Measurements from ENCODE around the gene PIBF1. TPM values are rescaled to one million over a fixed set of nuclear protein-coding genes. Genes with fewer than 3 reads are reported as not detected.
"Not testable (repeated sequence)": the region's sequence is repeated elsewhere in the genome, so short reads cannot be mapped to it uniquely, and the experiment has no call there.

The PIBF1 gene
- total RNA-seq, 4 donors from 2014 or later = 19.4 to 63.8 (median 40.2) TPM

- no peaks in the 10 kb centered on the region for H3K27me3 ChIP-seq
- WGBS, 2 donors = 71 to 78% methylated on average over 2 of the region's 2 CpGs
- no peaks in the 10 kb centered on the region for H3K9me3 ChIP-seq
- H3K27ac ChIP-seq = no peak overlapping the region
- no peak for TF ChIP-seq POLR2A (IDR thresholded peaks at IDR 0.05)
- TF ChIP-seq CTCF (IDR thresholded peaks at IDR 0.05) = no peak
- TF ChIP-seq EP300 (IDR thresholded peaks at IDR 0.05) = no peak
- peaks cover 0 to 15% (median 1%) of the 10 kb centered on the region in 4 donors for H3K4me1 ChIP-seq
- no peak overlapping the region for H3K4me3 ChIP-seq
- peaks cover 0 to 89% (median 10%) of the 10 kb centered on the region in 3 donors for H3K36me3 ChIP-seq
- no peak for DNase-seq (ENCODE audit: low spot score in 2 of 2)
Measured at GRCh38 chr13:72774019-72774418, 7.9 kb upstream of the PIBF1 start.

GRCh38 chr13:72782717-72783116 lies 784 bp downstream of the PIBF1 start:
- peak overlapping the region in 3 of 4 donors; percentile 87 to 90 (median 89) for H3K27ac ChIP-seq
- H3K27me3 ChIP-seq = no peaks in the 10 kb centered on the region
- no peak for DNase-seq (ENCODE audit: low spot score in 2 of 2)
- TF ChIP-seq EP300 (IDR thresholded peaks at IDR 0.05) (no peak), POLR2A (IDR thresholded peaks at IDR 0.05) (no peak), CTCF (IDR thresholded peaks at IDR 0.05) (no peak)
- peaks cover 0 to 69% (median 10%) of the 10 kb centered on the region in 4 donors for H3K4me1 ChIP-seq
- H3K4me3 ChIP-seq = peak overlapping the region; percentile 88 to 99 (median 97)
- H3K36me3 ChIP-seq = peaks cover 0 to 32% (median 0%) of the 10 kb centered on the region in 3 donors
- 1 to 5% methylated on average over 7 of the region's 7 CpGs for WGBS, 2 donors
- H3K9me3 ChIP-seq = no peaks in the 10 kb centered on the region

- H3K27ac ChIP-seq; H3K27me3 ChIP-seq; DNase-seq (ENCODE audit: low spot score in 2 of 2); H3K9me3 ChIP-seq; H3K4me3 ChIP-seq: not testable (repeated sequence)
- Histone ChIP-seq H3K4me1 (peaks cover 0 to 56% (median 2%) of the 10 kb centered on the region in 4 donors), H3K36me3 (peaks cover 0 to 30% (median 0%) of the 10 kb centered on the region in 3 donors)
- 93 to 94% methylated on average over 4 of the region's 4 CpGs for WGBS, 2 donors
Measured at GRCh38 chr13:72784679-72785078, 2.7 kb downstream of the PIBF1 start.

GRCh38 chr13:72788831-72789230 lies 6.9 kb downstream of the PIBF1 start:
- H3K36me3 ChIP-seq = peaks cover 0 to 63% (median 0%) of the 10 kb centered on the region in 3 donors
- peaks cover 0 to 29% (median 0%) of the 10 kb centered on the region in 4 donors for H3K4me1 ChIP-seq
- no peaks in the 10 kb centered on the region for H3K27me3 ChIP-seq
- no peak overlapping the region for H3K4me3 ChIP-seq
- no peak overlapping the region for H3K27ac ChIP-seq
- no peaks in the 10 kb centered on the region for H3K9me3 ChIP-seq
- no peak for DNase-seq (ENCODE audit: low spot score in 2 of 2)
- TF ChIP-seq EP300 (IDR thresholded peaks at IDR 0.05) (no peak), POLR2A (IDR thresholded peaks at IDR 0.05) (no peak), CTCF (IDR thresholded peaks at IDR 0.05) (no peak)
- 55 to 57% methylated on average over 1 of the region's 1 CpG for WGBS, 2 donors

- Histone ChIP-seq H3K9me3 (no peaks in the 10 kb centered on the region), H3K4me1 (peaks cover 0 to 5% (median 0%) of the 10 kb centered on the region in 4 donors), H3K27ac (no peak overlapping the region), H3K4me3 (no peak overlapping the region), H3K36me3 (peaks cover 0 to 65% (median 0%) of the 10 kb centered on the region in 3 donors), H3K27me3 (no peaks in the 10 kb centered on the region)
- no peak for DNase-seq (ENCODE audit: low spot score in 2 of 2)
- TF ChIP-seq CTCF (IDR thresholded peaks at IDR 0.05) (no peak), POLR2A (IDR thresholded peaks at IDR 0.05) (no peak), EP300 (IDR thresholded peaks at IDR 0.05) (no peak)
- 92 to 97% methylated on average over 2 of the region's 2 CpGs for WGBS, 2 donors
Measured at GRCh38 chr13:72792640-72793039, 10.7 kb downstream of the PIBF1 start.

GRCh38 chr13:72798817-72799216 lies 16.9 kb downstream of the PIBF1 start:
- DNase-seq (ENCODE audit: low spot score in 2 of 2) = no peak
- no peaks in the 10 kb centered on the region for H3K4me1 ChIP-seq
- TF ChIP-seq EP300 (IDR thresholded peaks at IDR 0.05) (no peak), CTCF (IDR thresholded peaks at IDR 0.05) (no peak), POLR2A (IDR thresholded peaks at IDR 0.05) (no peak)
- H3K27me3 ChIP-seq = no peaks in the 10 kb centered on the region
- peaks cover 0 to 54% (median 0%) of the 10 kb centered on the region in 3 donors for H3K36me3 ChIP-seq
- no peak overlapping the region for H3K27ac ChIP-seq
- H3K9me3 ChIP-seq = no peaks in the 10 kb centered on the region
- WGBS, 2 donors = 52 to 71% methylated on average over 3 of the region's 3 CpGs
- no peak overlapping the region for H3K4me3 ChIP-seq

Measured in tibial nerve (tissue), 4 donors.